HG02642 (cell line): Measurements from ENCODE around the gene RAD51AP1.

Experiments used
- ATAC-seq: cut with Tn5 transposase; IDR thresholded peaks from one replicate; pipeline ENCODE4 v1.9.1; 2021; ENCODE audit warnings: mild to moderate bottlenecking; ENCODE audit not compliant: unreplicated experiment, poor library complexity

Gene RAD51AP1

DNA sequence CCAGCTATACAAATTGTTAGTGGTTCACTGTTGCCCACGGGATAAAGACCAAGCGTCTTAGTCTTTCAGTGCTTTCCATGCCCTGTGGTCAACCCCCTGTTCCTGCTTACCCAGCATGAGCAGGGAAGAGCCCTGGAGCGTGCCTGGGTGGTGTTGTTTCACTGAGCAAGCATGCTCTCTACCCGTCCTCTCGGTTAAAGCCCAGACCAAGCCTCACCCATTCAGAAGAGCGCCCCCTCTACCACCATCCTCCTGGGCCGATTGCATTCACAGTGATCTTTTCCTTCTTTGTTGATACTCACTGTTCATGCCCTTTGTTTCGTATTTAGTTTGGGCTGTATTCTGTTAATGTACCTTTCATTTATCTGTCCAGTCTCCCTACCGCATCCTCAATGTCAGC, 48.4 kb downstream of the RAD51AP1 start:
- ATAC-seq = no peak

DNA sequence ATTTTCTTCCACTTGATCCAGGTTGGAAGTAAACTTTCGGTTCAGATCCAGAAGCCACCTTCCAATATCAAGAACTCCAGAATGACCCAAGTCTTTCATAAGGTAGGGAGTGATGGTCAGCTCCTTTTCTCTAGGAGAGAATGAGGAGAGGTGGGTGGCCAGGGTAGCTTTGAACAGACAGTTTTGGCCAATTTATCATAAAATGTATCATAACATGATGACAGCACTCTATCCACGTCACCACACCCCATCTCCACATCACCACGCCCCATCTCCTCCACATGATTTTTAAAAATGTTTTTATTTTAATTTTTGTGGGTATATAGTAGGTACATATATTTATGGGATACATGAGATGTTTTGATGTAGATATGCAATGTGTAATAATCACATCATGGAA, 50.2 kb downstream of the RAD51AP1 start:
- ATAC-seq = no peak

DNA sequence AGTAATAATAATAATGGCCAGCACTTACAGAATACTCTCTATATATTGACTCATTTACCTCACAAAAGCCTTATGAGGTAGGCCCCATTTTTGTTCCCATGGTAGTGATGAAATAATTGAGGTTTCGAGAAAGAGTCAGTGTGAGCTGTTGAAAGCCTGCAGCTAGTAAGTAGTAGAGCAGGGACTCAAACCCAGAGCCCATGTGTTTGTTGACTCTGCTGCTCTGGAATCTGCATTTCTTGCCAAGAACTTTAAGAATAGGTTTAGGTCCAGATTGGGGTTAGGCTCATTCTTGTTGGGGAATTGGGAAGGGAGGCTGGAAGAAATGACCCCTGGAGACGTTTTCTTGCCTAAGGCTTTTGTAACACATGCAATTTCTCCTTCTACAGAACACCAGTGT, 51.3 kb downstream of the RAD51AP1 start:
- no peak for ATAC-seq

DNA sequence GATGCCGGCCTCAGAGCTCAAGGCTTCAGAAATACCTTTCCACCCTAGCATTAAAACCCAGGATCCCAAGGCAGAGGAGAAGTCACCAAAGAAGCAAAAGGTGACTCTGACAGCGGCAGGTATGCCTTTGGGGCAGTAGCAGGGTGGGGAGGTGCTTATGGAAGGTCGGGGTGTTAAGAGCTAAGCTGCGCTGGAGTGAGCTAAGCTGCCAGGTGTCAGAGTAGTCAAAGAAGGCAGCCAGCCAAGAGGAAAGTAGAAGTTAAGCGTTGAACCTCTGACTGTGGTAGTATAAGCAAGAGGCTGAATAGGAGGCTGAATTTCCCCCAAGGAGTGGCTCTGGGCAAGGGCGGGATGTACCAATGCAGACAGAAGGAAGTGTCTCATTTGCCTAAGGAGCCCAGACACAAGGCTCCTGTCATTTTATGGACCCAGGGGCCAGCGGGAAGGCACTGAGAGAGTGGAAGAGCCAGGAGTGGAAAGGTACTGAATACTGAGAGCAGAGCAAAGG, 52.5 kb downstream of the RAD51AP1 start:
- no peak for ATAC-seq

DNA sequence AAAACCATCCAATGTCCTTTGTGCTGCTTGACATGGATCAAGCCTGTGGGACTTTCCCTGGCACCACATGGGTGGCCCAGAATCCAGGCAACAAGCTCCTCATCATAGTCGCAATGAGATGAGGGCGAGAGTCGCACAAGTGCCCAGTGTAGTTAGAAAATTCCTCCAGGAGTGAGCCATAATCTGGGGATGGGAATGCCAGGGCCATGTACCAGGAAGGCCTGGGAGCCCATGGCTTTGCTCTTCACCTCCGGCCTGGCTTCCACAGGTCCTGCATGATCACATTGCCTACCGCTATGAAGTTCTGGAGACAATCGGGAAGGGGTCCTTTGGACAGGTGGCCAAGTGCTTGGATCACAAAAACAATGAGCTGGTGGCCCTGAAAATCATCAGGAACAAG, 57.2 kb downstream of the RAD51AP1 start:
- ATAC-seq = no peak

DNA sequence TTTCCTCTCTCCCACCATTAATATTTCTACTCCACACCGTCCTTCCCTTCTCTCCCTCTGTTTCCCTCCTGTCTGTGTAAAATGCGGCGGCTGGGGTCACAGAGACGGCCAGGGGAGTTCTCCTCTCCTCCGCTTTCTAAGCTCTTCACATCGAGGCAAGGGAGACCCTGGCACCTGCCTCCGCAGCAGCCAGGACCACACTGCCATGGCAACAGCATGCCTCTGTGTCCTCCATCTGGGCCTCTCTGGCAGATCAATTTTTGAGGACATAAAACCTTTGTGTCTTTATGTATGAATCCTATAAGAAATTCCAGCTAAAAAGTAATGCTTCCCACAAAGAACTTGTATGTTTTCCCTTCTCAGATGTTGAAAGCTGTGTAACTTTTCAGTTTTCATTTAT, 64.7 kb downstream of the RAD51AP1 start:
- ATAC-seq = no peak

DNA sequence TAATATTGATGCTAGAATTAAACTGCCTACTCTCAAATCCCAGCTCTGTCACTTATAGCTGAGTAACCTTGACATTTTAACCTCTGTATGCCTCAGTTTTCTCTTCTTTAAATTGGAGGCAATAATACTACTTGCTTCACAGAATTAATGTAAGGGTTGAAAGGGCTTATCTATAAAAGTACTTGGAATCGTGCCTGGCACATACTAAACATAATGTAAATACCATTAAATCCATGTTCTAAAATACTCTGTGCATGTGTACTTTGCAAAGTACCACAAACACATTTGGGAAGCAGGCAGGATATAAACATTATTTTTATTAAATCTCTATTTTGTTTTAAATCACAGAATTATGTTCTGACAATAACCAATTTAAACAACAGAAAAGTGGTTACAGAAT, 65.3 kb downstream of the RAD51AP1 start:
- ATAC-seq = no peak

DNA sequence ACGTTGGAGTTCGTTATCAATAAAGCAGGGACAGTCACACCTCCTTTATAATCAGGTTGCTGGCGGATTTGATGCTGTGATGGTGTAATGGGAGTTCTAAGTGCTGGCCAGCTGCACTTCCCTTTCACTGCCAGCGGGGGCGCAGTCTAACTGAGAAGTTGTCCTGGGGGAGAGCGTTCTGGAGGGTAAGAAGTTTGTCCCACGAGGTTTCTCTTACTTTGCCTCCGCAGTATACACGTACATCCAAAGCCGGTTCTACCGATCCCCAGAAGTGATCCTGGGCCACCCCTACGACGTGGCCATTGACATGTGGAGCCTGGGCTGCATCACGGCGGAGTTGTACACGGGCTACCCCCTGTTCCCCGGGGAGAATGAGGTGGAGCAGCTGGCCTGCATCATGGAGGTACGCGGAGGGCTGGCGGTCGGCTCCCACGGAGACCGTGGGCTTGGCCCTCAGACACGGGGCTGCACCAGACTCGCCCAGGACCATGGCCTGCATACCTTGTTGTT, 66.0 kb downstream of the RAD51AP1 start:
- ATAC-seq = peak; percentile 92

DNA sequence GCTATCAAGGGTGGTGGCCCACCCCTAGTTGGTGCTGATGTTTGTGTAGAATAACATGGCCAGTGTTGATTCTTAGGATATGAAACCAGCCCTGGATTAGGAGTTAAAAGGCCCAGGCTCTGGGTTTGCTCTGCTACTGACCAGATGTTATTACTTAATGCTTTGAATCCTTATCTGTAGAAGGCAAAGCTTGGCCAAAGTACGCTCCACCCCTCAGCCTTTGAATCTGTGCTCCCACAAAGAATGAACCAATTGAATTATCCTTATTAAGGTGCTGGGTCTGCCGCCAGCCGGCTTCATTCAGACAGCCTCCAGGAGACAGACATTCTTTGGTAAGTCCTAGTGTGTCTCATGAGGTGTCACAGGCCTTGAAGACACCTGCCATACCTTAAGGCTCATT, 68.4 kb downstream of the RAD51AP1 start:
- no peak for ATAC-seq

DNA sequence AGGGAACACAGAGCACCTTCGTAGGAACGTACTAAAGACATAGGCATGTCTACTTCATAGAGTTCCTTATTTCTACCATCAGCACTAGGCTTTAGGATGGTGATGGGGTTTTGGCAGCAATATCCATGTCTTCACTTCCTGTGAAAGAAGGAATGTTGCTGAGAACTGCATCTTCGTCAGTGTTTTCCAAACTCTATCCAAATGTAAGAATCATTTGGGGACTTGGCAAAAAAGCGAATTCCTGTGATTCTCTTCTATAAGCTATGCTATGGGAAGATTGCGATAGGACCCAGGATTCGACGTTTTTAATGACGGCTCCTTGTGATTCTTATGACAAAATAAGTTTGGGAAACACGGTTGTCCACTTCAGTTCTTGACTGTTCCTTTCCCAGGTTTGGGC, 70.4 kb downstream of the RAD51AP1 start:
- ATAC-seq = no peak
